ENCODE measurements around the gene ADAMTS6.
"Not testable (repeated sequence)": the region's sequence is repeated elsewhere in the genome, so short reads cannot be mapped to it uniquely, and the experiment has no call there.

The ADAMTS6 gene

GRCh38 chr5:65197531-65198455 lies 283.9 kb downstream of the ADAMTS6 start:
- DNase-seq: no peak

- DNase-seq: no peak
Observed at GRCh38 chr5:65194871-65195270, 286.8 kb downstream of the ADAMTS6 start.

GRCh38 chr5:65192331-65192730 lies 289.4 kb downstream of the ADAMTS6 start:
- no peak for DNase-seq

GRCh38 chr5:65191554-65192135 lies 290.1 kb downstream of the ADAMTS6 start:
- DNase-seq: no peak

GRCh38 chr5:65190328-65191053 lies 291.2 kb downstream of the ADAMTS6 start:
- peak in 1 of 5 donors; percentile 67 for DNase-seq

GRCh38 chr5:65186646-65187227 lies 295.0 kb downstream of the ADAMTS6 start:
- no peak for DNase-seq

- DNase-seq: no peak
Observed at GRCh38 chr5:65185468-65185867, 296.3 kb downstream of the ADAMTS6 start.

- DNase-seq: no peak
Observed at GRCh38 chr5:65184780-65185179, 296.9 kb downstream of the ADAMTS6 start.

- DNase-seq: not testable (repeated sequence)
Observed at GRCh38 chr5:65174231-65174630, 307.5 kb downstream of the ADAMTS6 start.

- DNase-seq: no peak
Observed at GRCh38 chr5:65173130-65173525, 308.6 kb downstream of the ADAMTS6 start.

GRCh38 chr5:65172486-65173129 lies 309.1 kb downstream of the ADAMTS6 start:
- DNase-seq: peak in 1 of 5 donors; percentile 17

GRCh38 chr5:65171645-65172044 lies 310.1 kb downstream of the ADAMTS6 start:
- no peak for DNase-seq

GRCh38 chr5:65163698-65164097 lies 318.0 kb downstream of the ADAMTS6 start:
- DNase-seq: no peak

- DNase-seq: no peak
Observed at GRCh38 chr5:65161655-65162054, 320.1 kb downstream of the ADAMTS6 start.

- no peak for DNase-seq
Observed at GRCh38 chr5:65157906-65158603, 323.7 kb downstream of the ADAMTS6 start.

GRCh38 chr5:65156933-65157332 lies 324.8 kb downstream of the ADAMTS6 start:
- no peak for DNase-seq

- no peak for DNase-seq
Observed at GRCh38 chr5:65152131-65152530, 329.6 kb downstream of the ADAMTS6 start.

GRCh38 chr5:65151614-65152013 lies 330.1 kb downstream of the ADAMTS6 start:
- DNase-seq: no peak

GRCh38 chr5:65150599-65151304 lies 331.0 kb downstream of the ADAMTS6 start:
- DNase-seq: no peak

GRCh38 chr5:65149827-65150226 lies 331.9 kb downstream of the ADAMTS6 start:
- no peak for DNase-seq
